HepG2 (cell line): Measurements from ENCODE around the gene PTX4. TPM values are rescaled to one million over a fixed set of nuclear protein-coding genes. Genes with fewer than 3 reads are reported as not detected.

Experiments used
- ARNT ChIP-seq: fragments of 450-650 bp; IDR thresholded peaks from 2 replicates; pipeline ENCODE4 v1.6.1; 2017
- ATF2 ChIP-seq: sonication (generic); formaldehyde crosslinking; IDR thresholded peaks from 2 replicates; pipeline ENCODE4 v1.4.0; 2020; ENCODE audit warnings: missing genetic modification reagents
- BCLAF1 ChIP-seq: fragments of 450-650 bp; IDR thresholded peaks from 2 replicates; pipeline ENCODE4 v1.6.1; 2017; ENCODE audit warnings: mild to moderate bottlenecking
- HNF1B ChIP-seq: sonication (generic); formaldehyde crosslinking; IDR thresholded peaks from 2 replicates; pipeline ENCODE4 v1.5.1; 2020; ENCODE audit warnings: mild to moderate bottlenecking, moderate library complexity, missing genetic modification reagents
- KDM2A ChIP-seq: sonication (generic); formaldehyde crosslinking; IDR thresholded peaks from 2 replicates; pipeline ENCODE4 v1.4.0; 2020; ENCODE audit warnings: low read depth, missing genetic modification reagents, borderline replicate concordance
- MYC ChIP-seq: sonication (generic); formaldehyde crosslinking; IDR thresholded peaks from 2 replicates; pipeline ENCODE4 v1.9.0; 2021; ENCODE audit warnings: missing genetic modification reagents, borderline replicate concordance
- POLR2AphosphoS5 ChIP-seq: IDR thresholded peaks from 2 replicates; pipeline ENCODE4 v1.6.1; 2012; ENCODE audit warnings: low read depth, low read length
- RAD21 ChIP-seq: fragments of 450-650 bp; formaldehyde crosslinking; IDR thresholded peaks from 2 replicates; pipeline ENCODE4 v1.5.0; 2020; ENCODE audit warnings: mild to moderate bottlenecking
- RBM22 ChIP-seq: fragments of 200-400 bp; formaldehyde crosslinking; optimal IDR thresholded peaks from 2 replicates; pipeline ENCODE3; 2017; ENCODE audit warnings: mild to moderate bottlenecking, low read length, moderate library complexity
- SIN3B ChIP-seq: fragments of 150-350 bp; IDR thresholded peaks from 2 replicates; pipeline ENCODE4 v1.6.1; 2014; ENCODE audit warnings: low read length
- TAF1 ChIP-seq: sonication (generic); formaldehyde crosslinking; IDR thresholded peaks from 2 replicates; pipeline ENCODE4 v1.4.0; 2020; ENCODE audit warnings: missing genetic modification reagents
- ZBTB21 ChIP-seq: sonication (generic); formaldehyde crosslinking; IDR thresholded peaks from 2 replicates; pipeline ENCODE4 v1.4.0; 2020; ENCODE audit warnings: missing genetic modification reagents
- ZBTB25 ChIP-seq: IDR thresholded peaks from 2 replicates; pipeline ENCODE4 v1.6.1; 2018; ENCODE audit warnings: missing genetic modification reagents
- ZBTB43 ChIP-seq: sonication (generic); formaldehyde crosslinking; conservative IDR thresholded peaks from 2 replicates; pipeline ENCODE4 v1.4.0; 2020; ENCODE audit warnings: missing genetic modification reagents
- ZNF138 ChIP-seq: sonication (generic); formaldehyde crosslinking; IDR thresholded peaks from 2 replicates; pipeline ENCODE4 v1.5.0; 2020; ENCODE audit warnings: mild to moderate bottlenecking, low read depth, missing genetic modification reagents
- ZNF18 ChIP-seq: sonication (generic); formaldehyde crosslinking; IDR thresholded peaks from 2 replicates; pipeline ENCODE4 v1.8.0; 2022; ENCODE audit warnings: mild to moderate bottlenecking, missing genetic modification reagents; ENCODE audit not compliant: insufficient replicate concordance
- ZNF329 ChIP-seq: sonication (generic); formaldehyde crosslinking; IDR thresholded peaks from 2 replicates; pipeline ENCODE4 v1.9.0; 2021; ENCODE audit warnings: low read depth, mild to moderate bottlenecking, missing genetic modification reagents
- ZNF546 ChIP-seq: sonication (generic); formaldehyde crosslinking; conservative IDR thresholded peaks from 2 replicates; pipeline ENCODE4 v1.8.1; 2023; ENCODE audit warnings: mild to moderate bottlenecking, missing genetic modification reagents
- ZNF7 ChIP-seq: IDR thresholded peaks from 2 replicates; pipeline ENCODE4 v1.6.1; 2016; ENCODE audit warnings: missing biosample characterization, missing genetic modification reagents
- ZSCAN12 ChIP-seq: sonication (generic); formaldehyde crosslinking; IDR thresholded peaks from 2 replicates; pipeline ENCODE4 v1.9.0; 2021; ENCODE audit warnings: mild to moderate bottlenecking, missing genetic modification reagents
- polyA plus RNA-seq, 8 experiments: library from polyadenylated mRNA; depleted of rRNA in 3 of 8; stranded (reverse) in 7 of 8; unstranded in 1 of 8; fragments of >200 nt; fragmentation: Illumina TruSeq in 4 of 8; extraction: Trizol in 4 of 8; gene quantifications; 2 replicates each; pipeline versions ENCODE4 v1.2.1 to v1.2.3, GENCODE V29; 2011 to 2016; ENCODE audit warnings: low read depth in 4 of 8, missing spikeins in 1 of 8, mixed read lengths in 1 of 8; ENCODE audit not compliant: insufficient read depth in 1 of 8
- total RNA-seq, 5 experiments: library from RNA; depleted of rRNA; stranded (reverse); fragments of >200 nt; fragmentation: Illumina TruSeq; extraction: Trizol; gene quantifications; 2 replicates each; pipeline ENCODE4 v1.2.3, GENCODE V29; 2016; ENCODE audit warnings: low read depth in 1 of 5

PTX4 gene
- total and polyA plus RNA-seq, 2 of the 13 experiments (the other 11 are each of a cell fraction or from before 2014, with no cell fraction given), result 0.04 TPM; not detected in 1

GRCh38 chr16:1474796-1475551 is 13.8 kb downstream of the PTX4 start, which contains the start of gene CLCN7 (continued):
- TF ChIP-seq KDM2A (peak; percentile 89), BCLAF1 (no peak), ZBTB43 (CRISPR knock-in tag) (peak; percentile 94), ARNT (no peak), ATF2 (CRISPR knock-in tag) (0 out of 2 replicates have a peak, but pooled peaks have one; percentile 42), RAD21 (CRISPR knock-in tag) (peak; percentile 42; the same call in 1 of the 2 replicates), SIN3B (0 out of 2 replicates have a peak, but pooled peaks have one; percentile 56), TAF1 (CRISPR knock-in tag) (peak; percentile 77), ZBTB21 (CRISPR knock-in tag) (no peak), ZNF7 (CRISPR knock-in tag) (no peak), HNF1B (no peak), ZNF138 (CRISPR knock-in tag) (peak; percentile 73), RBM22 (no peak), ZNF546 (CRISPR knock-in tag) (peak; percentile 90; the same call in 1 of the 2 replicates), ZNF18 (CRISPR knock-in tag) (no peak), POLR2AphosphoS5 (peak; percentile 68), MYC (CRISPR knock-in tag) (peak; percentile 89), ZSCAN12 (CRISPR knock-in tag) (peak; percentile 67; the same call in 1 of the 2 replicates), ZNF329 (CRISPR knock-in tag) (peak; percentile 73), ZBTB25 (peak; percentile 89; the same call in 1 of the 2 replicates)
